K562 (cell line): ENCODE data around the gene REEP6. TPM values are rescaled to one million over a fixed set of nuclear protein-coding genes. Genes with fewer than 3 reads are reported as not detected.
A peak's percentile ranks its signal among the peaks of the same experiment; 100 is the strongest.

Experiments
- BRD4 ChIP-seq: fragments of 200-600 bp; sonication (generic); IDR thresholded peaks from 2 replicates; pipeline ENCODE4 v1.6.1; 2017; ENCODE audit warnings: inconsistent platforms
- CBX1 ChIP-seq: sonication (generic); IDR thresholded peaks from 2 replicates; pipeline ENCODE4 v1.6.1; 2016; ENCODE audit warnings: antibody characterized with exemption, low read depth, mild to moderate bottlenecking
- CHD2 ChIP-seq: IDR thresholded peaks from 2 replicates; pipeline ENCODE4 v1.6.1; 2011; ENCODE audit warnings: low read depth, low read length
- DACH1 ChIP-seq: fragments of 450-650 bp; IDR thresholded peaks from 2 replicates; pipeline ENCODE4 v1.6.1; 2018; ENCODE audit not compliant: partially characterized antibody
- HNRNPL ChIP-seq: fragments of 200-400 bp; formaldehyde crosslinking; IDR thresholded peaks from 2 replicates; pipeline ENCODE4 v1.6.1; 2017; ENCODE audit warnings: low read depth, mild to moderate bottlenecking, low read length
- IRF2 ChIP-seq: sonication (generic); formaldehyde crosslinking; IDR thresholded peaks from 2 replicates; pipeline ENCODE4 v1.8.1; 2022; ENCODE audit warnings: mild to moderate bottlenecking, missing genetic modification reagents
- MBD2 ChIP-seq: sonication (generic); IDR thresholded peaks from 2 replicates; pipeline ENCODE4 v1.6.1; 2016; ENCODE audit warnings: low read depth, borderline replicate concordance
- NCOA1 ChIP-seq: fragments of 450-650 bp; IDR thresholded peaks from 2 replicates; pipeline ENCODE4 v1.6.1; 2016; ENCODE audit warnings: low read depth
- POLR2G ChIP-seq: fragments of 200-400 bp; formaldehyde crosslinking; IDR thresholded peaks from 2 replicates; pipeline ENCODE4 v1.6.1; 2017; ENCODE audit warnings: low read depth, mild to moderate bottlenecking, antibody characterized with exemption, low read length, moderate library complexity
- RBFOX2 ChIP-seq: fragments of 200-400 bp; formaldehyde crosslinking; IDR thresholded peaks from 2 replicates; pipeline ENCODE4 v1.6.1; 2017; ENCODE audit warnings: low read depth, mild to moderate bottlenecking, low read length, moderate library complexity
- SMAD4 ChIP-seq: fragments of 250-450 bp; sonication (Bioruptor Pico); conservative IDR thresholded peaks from 2 replicates; pipeline ENCODE4 v1.8.0; 2021; ENCODE audit warnings: inconsistent platforms, mild to moderate bottlenecking, moderate library complexity
- SMARCA5 ChIP-seq: fragments of 450-650 bp; IDR thresholded peaks from 2 replicates; pipeline ENCODE4 v1.6.1; 2016
- SMARCE1 ChIP-seq: fragments of 450-650 bp; IDR thresholded peaks from 2 replicates; pipeline ENCODE4 v1.7.1; 2016; ENCODE audit warnings: mild to moderate bottlenecking
- SRSF3 ChIP-seq: fragments of 200-400 bp; formaldehyde crosslinking; IDR thresholded peaks from 2 replicates; pipeline ENCODE4 v1.6.1; 2016; ENCODE audit warnings: mild to moderate bottlenecking, low read length, moderate library complexity; ENCODE audit not compliant: insufficient read depth
- STAG1 ChIP-seq: sonication (generic); formaldehyde crosslinking; IDR thresholded peaks from 2 replicates; pipeline ENCODE4 v1.5.0; 2020; ENCODE audit warnings: missing genetic modification reagents, borderline replicate concordance
- ZC3H11A ChIP-seq: IDR thresholded peaks from 2 replicates; pipeline ENCODE4 v1.6.1; 2012; ENCODE audit warnings: low read depth, low read length, improper control_type of control experiment
- ZNF224 ChIP-seq: sonication (generic); formaldehyde crosslinking; IDR thresholded peaks from 2 replicates; pipeline ENCODE4 v1.8.0; 2022; ENCODE audit warnings: mild to moderate bottlenecking, missing genetic modification reagents
- ZNF780A ChIP-seq: fragments of 250-450 bp; sonication (Bioruptor Pico); IDR thresholded peaks from 2 replicates; pipeline ENCODE4 v1.5.0; 2021; ENCODE audit warnings: mild to moderate bottlenecking
- ZSCAN32 ChIP-seq: fragments of 450-650 bp; formaldehyde crosslinking; IDR thresholded peaks from 2 replicates; pipeline ENCODE4 v1.4.0; 2020; ENCODE audit warnings: mild to moderate bottlenecking, moderate library complexity
- polyA plus RNA-seq, 8 experiments: library from polyadenylated mRNA; depleted of rRNA in 4 of 8; stranded (reverse) in 5 of 8; unstranded in 3 of 8; fragments of >200 nt; fragmentation: Nextera tagmentation in 2 of 8; fragmentation: Illumina TruSeq in 1 of 8; extraction: Ambion mirVana in 2 of 8; extraction: Trizol in 1 of 8; gene quantifications; 2 replicates each; pipeline versions ENCODE4 v1.2.1 to v1.2.3, GENCODE V29; 2011 to 2014; ENCODE audit warnings: inconsistent platforms in 1 of 8, missing spikeins in 1 of 8
- total RNA-seq, 7 experiments: library from RNA; depleted of rRNA in 6 of 7; stranded (reverse); fragments of >200 nt in 6 of 7; fragmentation: Illumina TruSeq in 2 of 7; extraction: Trizol in 2 of 7; gene quantifications; 2 replicates each; pipeline versions ENCODE4 v1.2.1 to v1.2.3, GENCODE V29; 2011 to 2021; ENCODE audit warnings: low replicate concordance in 1 of 7
- TF ChIP-seq, protein P1 (sequence below): fragments of 250-450 bp; sonication (Bioruptor Pico); IDR thresholded peaks from 2 replicates; pipeline ENCODE4 v1.5.0; 2021; ENCODE audit warnings: mild to moderate bottlenecking, borderline replicate concordance
- TF ChIP-seq, protein P2 (sequence below): sonication (generic); formaldehyde crosslinking; IDR thresholded peaks from 2 replicates; pipeline ENCODE4 v1.8.0; 2023; ENCODE audit warnings: mild to moderate bottlenecking, missing genetic modification reagents
- TF ChIP-seq, protein P3 (sequence below): fragments of 250-450 bp; sonication (Bioruptor Pico); IDR thresholded peaks from 2 replicates; pipeline ENCODE4 v1.8.0; 2021; ENCODE audit warnings: moderate library complexity, mild to moderate bottlenecking, inconsistent platforms
- TF ChIP-seq, protein P4 (sequence below): fragments of 450-650 bp; formaldehyde crosslinking; IDR thresholded peaks from 2 replicates; pipeline ENCODE4 v1.4.0; 2022; ENCODE audit warnings: missing genetic modification characterization

REEP6 gene
- total and polyA plus RNA-seq, 9 of the 15 experiments (the other 6 are each of a cell fraction or from before 2014, with no cell fraction given) = 1.2 to 64.2 (median 12.7) TPM

DNA sequence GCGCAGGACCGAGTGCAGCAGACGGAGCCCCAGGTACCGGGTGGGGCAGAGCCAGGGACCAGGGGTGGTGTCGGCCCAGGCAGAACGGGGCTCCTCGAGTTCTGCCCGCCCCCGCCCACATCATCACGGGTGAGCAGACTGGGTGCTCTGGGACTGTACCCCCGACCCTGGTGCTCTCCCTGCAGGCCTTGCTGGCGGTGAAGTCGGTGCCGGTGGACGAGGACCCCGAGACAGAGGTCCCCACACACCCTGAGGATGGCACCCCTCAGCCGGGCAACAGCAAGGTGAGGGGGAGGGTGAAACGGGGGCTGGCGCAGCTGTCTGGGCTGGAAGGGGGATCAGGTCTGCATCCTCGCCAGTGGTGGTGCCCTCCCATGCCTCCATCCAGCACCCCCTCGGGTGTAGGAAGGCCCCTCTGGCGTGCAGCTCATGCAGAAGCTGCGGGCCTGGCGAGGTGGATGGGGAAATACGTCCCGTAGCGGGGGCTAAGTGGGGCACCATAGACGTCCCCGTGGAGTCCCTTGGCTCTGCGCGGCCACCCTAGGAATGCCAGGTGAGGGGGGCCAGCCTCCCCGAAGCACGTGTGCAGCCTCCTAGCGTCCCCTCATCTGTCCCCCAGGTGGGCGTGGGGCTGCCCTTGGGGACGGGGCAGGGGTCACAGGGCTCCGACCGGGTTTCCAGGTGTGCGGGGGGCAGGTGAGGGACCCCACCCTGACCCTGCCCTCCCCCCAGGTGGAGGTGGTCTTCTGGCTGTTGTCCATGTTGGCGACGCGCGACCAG is 34.7 kb upstream of the REEP6 start (continued):
- TF ChIP-seq SMARCA5 (no peak), ZNF780A (CRISPR knock-in tag) (peak; percentile 9; the same call in 1 of the 2 replicates), CBX1 (no peak), ZC3H11A (no peak), IRF2 (CRISPR knock-in tag) (no peak), ZNF224 (CRISPR knock-in tag) (no peak), SMARCE1 (no peak), SRSF3 (no peak), POLR2G (peak; percentile 68), BRD4 (no peak), HNRNPL (no peak), ZSCAN32 (no peak), DACH1 (no peak), STAG1 (peak; percentile 31; the same call in 1 of the 2 replicates), SMAD4 (no peak), NCOA1 (no peak), CHD2 (no peak), RBFOX2 (peak; percentile 38), MBD2 (0 out of 2 replicates have a peak, but pooled peaks have one; percentile 1)
- TF ChIP-seq, protein P1, sequence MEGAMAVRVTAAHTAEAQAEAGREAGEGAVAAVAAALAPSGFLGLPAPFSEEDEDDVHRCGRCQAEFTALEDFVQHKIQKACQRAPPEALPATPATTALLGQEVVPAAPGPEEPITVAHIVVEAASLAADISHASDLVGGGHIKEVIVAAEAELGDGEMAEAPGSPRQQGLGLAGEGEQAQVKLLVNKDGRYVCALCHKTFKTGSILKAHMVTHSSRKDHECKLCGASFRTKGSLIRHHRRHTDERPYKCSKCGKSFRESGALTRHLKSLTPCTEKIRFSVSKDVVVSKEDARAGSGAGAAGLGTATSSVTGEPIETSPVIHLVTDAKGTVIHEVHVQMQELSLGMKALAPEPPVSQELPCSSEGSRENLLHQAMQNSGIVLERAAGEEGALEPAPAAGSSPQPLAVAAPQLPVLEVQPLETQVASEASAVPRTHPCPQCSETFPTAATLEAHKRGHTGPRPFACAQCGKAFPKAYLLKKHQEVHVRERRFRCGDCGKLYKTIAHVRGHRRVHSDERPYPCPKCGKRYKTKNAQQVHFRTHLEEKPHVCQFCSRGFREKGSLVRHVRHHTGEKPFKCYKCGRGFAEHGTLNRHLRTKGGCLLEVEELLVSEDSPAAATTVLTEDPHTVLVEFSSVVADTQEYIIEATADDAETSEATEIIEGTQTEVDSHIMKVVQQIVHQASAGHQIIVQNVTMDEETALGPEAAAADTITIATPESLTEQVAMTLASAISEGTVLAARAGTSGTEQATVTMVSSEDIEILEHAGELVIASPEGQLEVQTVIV = no peak
- TF ChIP-seq, protein P2, sequence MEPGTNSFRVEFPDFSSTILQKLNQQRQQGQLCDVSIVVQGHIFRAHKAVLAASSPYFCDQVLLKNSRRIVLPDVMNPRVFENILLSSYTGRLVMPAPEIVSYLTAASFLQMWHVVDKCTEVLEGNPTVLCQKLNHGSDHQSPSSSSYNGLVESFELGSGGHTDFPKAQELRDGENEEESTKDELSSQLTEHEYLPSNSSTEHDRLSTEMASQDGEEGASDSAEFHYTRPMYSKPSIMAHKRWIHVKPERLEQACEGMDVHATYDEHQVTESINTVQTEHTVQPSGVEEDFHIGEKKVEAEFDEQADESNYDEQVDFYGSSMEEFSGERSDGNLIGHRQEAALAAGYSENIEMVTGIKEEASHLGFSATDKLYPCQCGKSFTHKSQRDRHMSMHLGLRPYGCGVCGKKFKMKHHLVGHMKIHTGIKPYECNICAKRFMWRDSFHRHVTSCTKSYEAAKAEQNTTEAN (CRISPR knock-in tag) = no peak
- TF ChIP-seq, protein P3, sequence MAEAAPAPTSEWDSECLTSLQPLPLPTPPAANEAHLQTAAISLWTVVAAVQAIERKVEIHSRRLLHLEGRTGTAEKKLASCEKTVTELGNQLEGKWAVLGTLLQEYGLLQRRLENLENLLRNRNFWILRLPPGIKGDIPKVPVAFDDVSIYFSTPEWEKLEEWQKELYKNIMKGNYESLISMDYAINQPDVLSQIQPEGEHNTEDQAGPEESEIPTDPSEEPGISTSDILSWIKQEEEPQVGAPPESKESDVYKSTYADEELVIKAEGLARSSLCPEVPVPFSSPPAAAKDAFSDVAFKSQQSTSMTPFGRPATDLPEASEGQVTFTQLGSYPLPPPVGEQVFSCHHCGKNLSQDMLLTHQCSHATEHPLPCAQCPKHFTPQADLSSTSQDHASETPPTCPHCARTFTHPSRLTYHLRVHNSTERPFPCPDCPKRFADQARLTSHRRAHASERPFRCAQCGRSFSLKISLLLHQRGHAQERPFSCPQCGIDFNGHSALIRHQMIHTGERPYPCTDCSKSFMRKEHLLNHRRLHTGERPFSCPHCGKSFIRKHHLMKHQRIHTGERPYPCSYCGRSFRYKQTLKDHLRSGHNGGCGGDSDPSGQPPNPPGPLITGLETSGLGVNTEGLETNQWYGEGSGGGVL = no peak
- TF ChIP-seq, protein P4, sequence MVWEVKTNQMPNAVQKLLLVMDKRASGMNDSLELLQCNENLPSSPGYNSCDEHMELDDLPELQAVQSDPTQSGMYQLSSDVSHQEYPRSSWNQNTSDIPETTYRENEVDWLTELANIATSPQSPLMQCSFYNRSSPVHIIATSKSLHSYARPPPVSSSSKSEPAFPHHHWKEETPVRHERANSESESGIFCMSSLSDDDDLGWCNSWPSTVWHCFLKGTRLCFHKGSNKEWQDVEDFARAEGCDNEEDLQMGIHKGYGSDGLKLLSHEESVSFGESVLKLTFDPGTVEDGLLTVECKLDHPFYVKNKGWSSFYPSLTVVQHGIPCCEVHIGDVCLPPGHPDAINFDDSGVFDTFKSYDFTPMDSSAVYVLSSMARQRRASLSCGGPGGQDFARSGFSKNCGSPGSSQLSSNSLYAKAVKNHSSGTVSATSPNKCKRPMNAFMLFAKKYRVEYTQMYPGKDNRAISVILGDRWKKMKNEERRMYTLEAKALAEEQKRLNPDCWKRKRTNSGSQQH (CRISPR knock-in tag) = 0 out of 2 replicates have a peak, but pooled peaks have one; percentile 15
